Pancreas (tissue), 10 donors: Measurements from ENCODE around the gene MTOR. TPM values are rescaled to one million over a fixed set of nuclear protein-coding genes. Genes with fewer than 3 reads are reported as not detected.
A peak's percentile ranks its signal among the peaks of the same experiment; 100 is the strongest.
"Not testable (repeated sequence)": the region's sequence is repeated elsewhere in the genome, so short reads cannot be mapped to it uniquely, and the experiment has no call there.

Experiments
- ATAC-seq, 4 donors: fragments of 200-7000 bp; cut with Tn5 transposase; one replicate each; pipeline versions ENCODE4 v1.8.0 to v1.9.1; 2020; ENCODE audit warnings: mild to moderate bottlenecking in 4 of 4, moderate library complexity in 4 of 4
- DNase-seq, 6 donors: peaks; one replicate each; pipeline ENCODE4 v3.0.0-alpha.2; 2020
- FAIRE-seq: peaks from 2 replicates; lab custom pipeline; 2012; peaks lifted over from hg19 to GRCh38; lab: Jason Lieb, UNC
- H3K27ac ChIP-seq, 4 donors: fragments of 200-600 bp; sonication (generic); 1 replicate in 3 of 4; 2 replicates in 1 of 4; pipeline versions ENCODE4 v1.5.0 to v1.8.0; 2020
- H3K27me3 ChIP-seq, 4 donors: fragments of 200-600 bp; one replicate each; pipeline ENCODE4 v1.8.0; 2021
- H3K36me3 ChIP-seq, 3 donors: fragments of 200-600 bp; sonication (generic) in 1 of 3; one replicate each; pipeline versions ENCODE4 v1.5.0 to v1.8.0; 2020 to 2021
- H3K4me1 ChIP-seq, 3 donors: fragments of 200-600 bp; one replicate each; pipeline ENCODE4 v1.8.0; 2021
- H3K4me3 ChIP-seq, 4 donors: fragments of 200-600 bp; sonication (generic) in 2 of 4; one replicate each; pipeline versions ENCODE4 v1.5.0 to v1.8.0; 2020 to 2021
- H3K9me3 ChIP-seq, 4 donors: fragments of 200-600 bp; one replicate each; pipeline ENCODE4 v1.8.0; 2021
- WGBS, 2 donors: extraction: QIAGEN DNeasy Blood & Tissue Kit; methylation state at CpG; one replicate each; pipeline ENCODE4 v1.1.7; 2013; 5-methylcytosine and 5-hydroxymethylcytosine counted together
- intact Hi-C, 3 donors: fragments of 100-400 bp; cut with DNase I; formaldehyde crosslinking; loops; one replicate each; pipeline versions ENCODE4 v1.11.1 to v1.14.2; 2022
- polyA plus RNA-seq, 2 donors: library from polyadenylated mRNA; stranded (reverse); fragments of 200-250 nt; gene quantifications; one replicate each; pipeline ENCODE4 v1.2.3, GENCODE V29; 2013
- total RNA-seq, 6 donors: library from RNA; stranded (reverse); fragmentation: NEBNext Ultra II Directional in 4 of 6; extraction: Animal tissue kit (Norgen Biotek cat#: 25700) in 4 of 6; gene quantifications; one replicate each; pipeline versions ENCODE4 v1.2.1 to v1.2.4, GENCODE V29; 2021 to 2023
- TF ChIP-seq, protein P1 (sequence below), 4 donors: fragments of 200-600 bp; sonication (generic) in 3 of 4; IDR thresholded peaks; one replicate each; pipeline versions ENCODE4 v1.5.0 to v1.8.0; 2021; ENCODE audit warnings: antibody characterized with exemption in 4 of 4
- donor health status: healthy with polysubstance abuse.
- donor health status: DM: no; HTN: no; CAD: no; lungs with moderate emphysema.
- donor health status: DM: no; HTN: no; CAD: no.
- donor health status: control.
- donor health status: control.
- donor health status: Bipolar disorder and iron deficiency.
- donor health status: DM: yes; HTN: yes; CAD: no.
- donor health status: DM: no; HTN: no; CAD: no.
- donor health status: DM: no; HTN: no; CAD: no.
- donor health status: DM: yes; HTN: yes; CAD: no.

Gene MTOR
- total and polyA plus RNA-seq, 8 donors: 11.9 to 22.6 (median 15.8) TPM

DNA sequence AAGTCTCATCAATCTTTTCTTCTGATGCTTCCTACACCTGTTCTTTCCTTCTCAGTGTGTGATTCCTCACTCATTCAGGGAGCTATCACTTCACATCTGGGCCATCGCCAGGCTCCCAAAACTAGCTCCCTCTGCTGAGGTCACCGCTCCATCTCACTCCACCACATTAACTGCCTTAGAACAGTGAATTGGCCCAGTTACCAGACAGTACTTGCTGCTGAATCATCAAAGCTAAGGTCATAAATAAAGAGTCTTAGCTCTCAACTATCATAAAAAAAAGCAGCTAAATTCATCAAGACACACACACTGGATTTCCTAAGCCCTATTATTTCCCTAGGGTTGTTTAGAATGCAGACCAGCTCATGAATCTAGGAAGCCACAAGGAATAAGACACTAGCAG, 183.7 kb downstream of the MTOR start:
- Histone ChIP-seq H3K27ac (no peak overlapping the region), H3K36me3 (peaks cover 0 to 58% (median 18%) of the 10 kb centered on the region in 3 donors), H3K4me1 (no peaks in the 10 kb centered on the region), H3K4me3 (no peak overlapping the region), H3K9me3 (no peaks in the 10 kb centered on the region), H3K27me3 (no peaks in the 10 kb centered on the region)
- no peak for FAIRE-seq
- TF ChIP-seq, protein P1, sequence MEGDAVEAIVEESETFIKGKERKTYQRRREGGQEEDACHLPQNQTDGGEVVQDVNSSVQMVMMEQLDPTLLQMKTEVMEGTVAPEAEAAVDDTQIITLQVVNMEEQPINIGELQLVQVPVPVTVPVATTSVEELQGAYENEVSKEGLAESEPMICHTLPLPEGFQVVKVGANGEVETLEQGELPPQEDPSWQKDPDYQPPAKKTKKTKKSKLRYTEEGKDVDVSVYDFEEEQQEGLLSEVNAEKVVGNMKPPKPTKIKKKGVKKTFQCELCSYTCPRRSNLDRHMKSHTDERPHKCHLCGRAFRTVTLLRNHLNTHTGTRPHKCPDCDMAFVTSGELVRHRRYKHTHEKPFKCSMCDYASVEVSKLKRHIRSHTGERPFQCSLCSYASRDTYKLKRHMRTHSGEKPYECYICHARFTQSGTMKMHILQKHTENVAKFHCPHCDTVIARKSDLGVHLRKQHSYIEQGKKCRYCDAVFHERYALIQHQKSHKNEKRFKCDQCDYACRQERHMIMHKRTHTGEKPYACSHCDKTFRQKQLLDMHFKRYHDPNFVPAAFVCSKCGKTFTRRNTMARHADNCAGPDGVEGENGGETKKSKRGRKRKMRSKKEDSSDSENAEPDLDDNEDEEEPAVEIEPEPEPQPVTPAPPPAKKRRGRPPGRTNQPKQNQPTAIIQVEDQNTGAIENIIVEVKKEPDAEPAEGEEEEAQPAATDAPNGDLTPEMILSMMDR (IDR thresholded peaks at IDR 0.05): no peak
- intact Hi-C loops: no loop called here
- no peak for ATAC-seq
- WGBS, 2 donors: 95 to 97% methylated on average over 2 of the region's 2 CpGs
- peak in 1 of 6 donors; percentile 3 for DNase-seq

DNA sequence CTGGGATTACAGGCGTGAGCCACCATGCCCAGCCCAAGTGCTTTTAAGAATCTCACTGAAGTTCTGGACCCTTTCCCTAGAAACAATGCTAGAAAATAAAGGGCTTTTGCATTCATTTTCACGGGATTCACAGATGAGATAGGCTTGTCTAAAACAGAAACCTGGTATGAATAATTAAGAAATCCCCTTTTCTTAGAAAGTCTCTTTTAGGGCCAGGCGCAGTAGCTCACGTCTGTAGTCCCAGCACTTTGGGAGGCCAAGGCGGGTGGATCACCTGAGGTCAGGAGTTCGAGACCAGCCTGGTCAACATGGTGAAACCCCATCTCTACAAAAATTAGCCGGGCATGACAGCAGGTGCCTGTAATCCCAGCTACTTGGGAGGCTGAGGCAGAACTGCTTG, 189.0 kb downstream of the MTOR start:
- H3K27me3 ChIP-seq, DNase-seq, H3K9me3 ChIP-seq, intact Hi-C loops, FAIRE-seq, ATAC-seq, H3K4me3 ChIP-seq, H3K27ac ChIP-seq: not testable (repeated sequence)
- 90 to 91% methylated on average over 7 of the region's 7 CpGs for WGBS, 2 donors
- peaks cover 8 to 18% (median 11%) of the 10 kb centered on the region in 3 donors for H3K4me1 ChIP-seq
- peaks cover 0 to 43% (median 28%) of the 10 kb centered on the region in 3 donors for H3K36me3 ChIP-seq

DNA sequence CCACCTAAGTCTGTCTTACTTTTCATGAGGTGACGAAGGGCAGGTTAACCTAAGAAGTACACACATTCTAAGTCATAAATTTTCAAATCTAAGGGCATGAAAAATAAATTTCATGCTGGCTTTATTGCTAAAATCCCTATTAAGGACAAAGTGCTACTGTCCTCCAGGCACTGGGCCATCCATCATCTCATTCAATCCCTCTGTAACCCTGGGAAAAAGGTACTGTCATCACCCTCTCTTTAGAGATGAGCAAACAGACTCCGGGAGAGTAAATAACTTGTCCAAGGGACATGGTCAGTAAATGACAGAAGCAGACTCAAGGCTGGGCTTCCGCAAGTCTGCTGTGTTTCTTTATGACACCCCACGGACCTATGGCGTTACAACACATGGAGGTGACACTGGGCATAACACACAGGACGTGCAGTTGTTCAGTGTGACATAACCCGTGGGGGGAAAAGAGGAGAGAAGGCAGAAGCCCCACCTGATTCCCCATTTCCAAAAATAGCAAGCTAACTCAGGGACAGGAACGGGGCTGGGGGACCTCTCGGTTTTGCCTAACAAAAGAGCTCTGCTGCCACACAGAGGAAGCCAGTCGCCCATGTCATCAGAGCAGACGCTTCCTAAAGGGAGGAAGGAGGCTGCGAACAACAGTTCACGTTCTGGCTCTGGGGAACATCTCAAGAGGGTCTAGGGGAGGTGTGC, 190.0 kb downstream of the MTOR start:
- Histone ChIP-seq H3K27me3 (no peaks in the 10 kb centered on the region), H3K27ac (peak overlapping the region in 2 of 4 donors; percentile 44 to 52), H3K4me1 (peaks cover 8 to 18% (median 11%) of the 10 kb centered on the region in 3 donors), H3K9me3 (no peaks in the 10 kb centered on the region), H3K4me3 (no peak overlapping the region), H3K36me3 (peaks cover 0 to 49% (median 34%) of the 10 kb centered on the region in 3 donors)
- 33 to 35% methylated on average over 13 of the region's 13 CpGs for WGBS, 2 donors
- TF ChIP-seq, protein P1 (IDR thresholded peaks at IDR 0.05): no peak
- DNase-seq (peak in 2 of 6 donors; percentile 23 to 36), ATAC-seq (peak; percentile 60 to 86 (median 80)), FAIRE-seq (no peak)
- intact Hi-C loops: no loop called here

DNA sequence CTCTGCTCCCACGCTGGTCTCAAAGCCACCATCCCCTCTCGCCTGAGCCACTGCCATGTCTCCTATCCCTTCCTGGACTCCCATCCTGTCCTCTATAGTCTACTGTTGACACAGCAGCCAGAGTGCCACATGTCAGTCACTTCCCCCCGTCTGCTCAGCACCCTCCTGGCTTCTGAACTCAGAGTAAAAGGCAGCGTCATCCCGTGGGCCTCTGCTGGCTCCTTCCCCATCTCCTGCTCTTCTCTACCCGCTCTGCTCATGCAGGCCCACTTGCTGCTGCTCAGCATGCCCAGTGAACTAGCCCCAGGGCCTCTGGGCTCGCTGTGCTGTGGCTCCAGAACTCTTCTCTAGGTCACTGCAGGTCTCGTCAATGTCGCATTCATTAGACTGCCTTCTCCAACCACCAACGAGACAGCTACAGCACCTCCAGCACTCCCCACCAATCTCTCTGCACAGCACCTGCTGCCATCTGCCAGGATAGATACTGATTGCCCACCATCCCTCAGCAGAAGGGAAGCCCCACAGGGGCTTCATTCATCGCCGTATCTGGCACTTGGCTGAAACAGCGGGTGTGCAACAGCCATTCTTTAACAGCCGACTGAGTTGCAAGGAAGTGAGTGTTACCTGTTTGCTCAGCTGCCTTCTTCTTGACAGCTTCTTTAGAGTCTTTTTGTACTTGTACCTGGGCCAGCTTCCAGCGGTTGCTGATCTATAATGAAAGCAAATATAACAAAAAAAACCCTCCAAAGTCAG, 190.7 kb downstream of the MTOR start:
- no peaks in the 10 kb centered on the region for H3K27me3 ChIP-seq
- WGBS, 2 donors: 32 to 33% methylated on average over 15 of the region's 15 CpGs
- intact Hi-C loops: no loop called here
- DNase-seq: peak in 5 of 6 donors; percentile 47 to 83 (median 72)
- peaks cover 0 to 46% (median 32%) of the 10 kb centered on the region in 3 donors for H3K36me3 ChIP-seq
- H3K27ac ChIP-seq: peak overlapping the region in 2 of 4 donors; percentile 16 to 52
- ATAC-seq: peak; percentile 88 to 91 (median 90)
- FAIRE-seq: no peak
- H3K4me3 ChIP-seq: no peak overlapping the region
- H3K9me3 ChIP-seq: no peaks in the 10 kb centered on the region
- H3K4me1 ChIP-seq: peaks cover 8 to 18% (median 11%) of the 10 kb centered on the region in 3 donors
- TF ChIP-seq, protein P1 (IDR thresholded peaks at IDR 0.05): no peak

DNA sequence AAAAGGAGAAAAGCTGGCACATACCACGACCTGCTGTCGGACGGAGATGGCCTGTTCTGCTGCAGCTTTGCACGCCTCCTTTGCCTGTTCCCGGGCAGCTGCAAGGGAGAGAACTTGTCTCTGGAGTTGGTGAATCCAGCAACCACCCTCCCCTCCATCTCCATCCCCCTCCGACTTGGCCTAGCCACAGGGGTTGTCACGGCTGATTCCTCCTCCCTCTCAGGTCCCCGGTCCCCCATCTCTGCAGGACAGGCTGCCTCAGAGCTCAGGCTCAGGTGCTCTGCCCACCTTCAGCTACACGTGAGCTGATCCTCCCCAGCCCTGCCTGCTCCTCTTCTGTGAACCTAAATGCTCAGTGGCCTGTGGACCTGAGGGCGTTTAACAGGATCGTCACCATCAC, 191.5 kb downstream of the MTOR start:
- Histone ChIP-seq H3K27ac (no peak overlapping the region), H3K27me3 (no peaks in the 10 kb centered on the region), H3K4me3 (no peak overlapping the region), H3K4me1 (peaks cover 8 to 18% (median 11%) of the 10 kb centered on the region in 3 donors), H3K9me3 (no peaks in the 10 kb centered on the region), H3K36me3 (peaks cover 0 to 46% (median 31%) of the 10 kb centered on the region in 3 donors)
- DNase-seq (peak in 1 of 6 donors; percentile 23), ATAC-seq (peak in 1 of 4 donors; percentile 3), FAIRE-seq (no peak)
- TF ChIP-seq, protein P1 (IDR thresholded peaks at IDR 0.05): no peak
- 71 to 75% methylated on average over 10 to 11 of the region's 11 CpGs for WGBS, 2 donors
- intact Hi-C loops: no loop called here
